Colon (tissue), 2 donors: Measurements from ENCODE around the gene ATP5F1D.

Experiments
- FAIRE-seq: peaks from 2 replicates; lab custom pipeline; 2012; peaks lifted over from hg19 to GRCh38; lab: Jason Lieb, UNC
- donor health status: control.
- donor health status: control.

Gene ATP5F1D

GRCh38 chr19:1283207-1283916, 41.8 kb downstream of the ATP5F1D start:
- no peak for FAIRE-seq

- no peak for FAIRE-seq
Observed at GRCh38 chr19:1283917-1284292, 42.4 kb downstream of the ATP5F1D start.

- FAIRE-seq, result no peak
Observed at GRCh38 chr19:1284293-1284978, 42.9 kb downstream of the ATP5F1D start.

GRCh38 chr19:1284979-1285736, 43.6 kb downstream of the ATP5F1D start:
- FAIRE-seq, result no peak

- FAIRE-seq, result no peak
Observed at GRCh38 chr19:1285737-1286360, 44.3 kb downstream of the ATP5F1D start, which contains the start of gene EFNA2. TSS of gene EFNA2 (plus strand) at chr19:1285873. CDS start at chr19:1286169, 296 bp downstream.

GRCh38 chr19:1286487-1287353, 45.2 kb downstream of the ATP5F1D start:
- no peak for FAIRE-seq

- FAIRE-seq, result no peak
Observed at GRCh38 chr19:1287354-1288225, 46.0 kb downstream of the ATP5F1D start.

- FAIRE-seq, result no peak
Observed at GRCh38 chr19:1288226-1288612, 46.7 kb downstream of the ATP5F1D start.

- FAIRE-seq, result no peak
Observed at GRCh38 chr19:1288833-1289685, 47.5 kb downstream of the ATP5F1D start.

GRCh38 chr19:1289686-1290025, 48.1 kb downstream of the ATP5F1D start:
- FAIRE-seq, result no peak

- FAIRE-seq, result no peak
Observed at GRCh38 chr19:1290196-1290702, 48.7 kb downstream of the ATP5F1D start.

- FAIRE-seq, result no peak
Observed at GRCh38 chr19:1290703-1291651, 49.4 kb downstream of the ATP5F1D start.

- no peak for FAIRE-seq
Observed at GRCh38 chr19:1291761-1292418, 50.3 kb downstream of the ATP5F1D start.

GRCh38 chr19:1292419-1293151, 51.0 kb downstream of the ATP5F1D start:
- FAIRE-seq, result no peak

- no peak for FAIRE-seq
Observed at GRCh38 chr19:1293782-1294604, 52.4 kb downstream of the ATP5F1D start.
